HEK293 (cell line): ENCODE results near the gene GABPB1.

Experiments
- CTCF ChIA-PET: fragments of 350-600 bp; formaldehyde crosslinking; extraction: SDS; loops from one replicate; lab custom pipeline; 2021; ENCODE audit warnings: antibody characterized with exemption; lab: Yijun Ruan, JAX
- POLR2A ChIA-PET: fragments of 300-600 bp; formaldehyde crosslinking; extraction: SDS; loops from one replicate; lab custom pipeline; 2020; ENCODE audit warnings: antibody characterized with exemption, inconsistent platforms; lab: Yijun Ruan, JAX
- H3K27ac ChIP-seq: fragments of 200-500 bp; sonication (Bioruptor generic); 2 replicates; pipeline ENCODE4 v1.5.1; 2014; ENCODE audit warnings: low read depth, low read length, control low read depth, inconsistent platforms; ENCODE audit errors: extremely low read depth
- H3K36me3 ChIP-seq, 2 experiments: fragments of 200-500 bp in 1 of 2; sonication (Bioruptor generic) in 1 of 2; 1 replicate in 1 of 2; 2 replicates in 1 of 2; pipeline ENCODE4 v1.5.1; 2014 to 2017; ENCODE audit warnings: inconsistent platforms in 2 of 2, low read length in 2 of 2; ENCODE audit not compliant: control insufficient read depth in 2 of 2, insufficient read depth in 1 of 2
- H3K4me1 ChIP-seq: fragments of 200-500 bp; sonication (Bioruptor generic); 2 replicates; pipeline ENCODE4 v1.5.1; 2014; ENCODE audit warnings: mild to moderate bottlenecking, low read length, inconsistent platforms; ENCODE audit not compliant: control insufficient read depth, insufficient read depth
- H3K4me3 ChIP-seq: 2 replicates; pipeline ENCODE4 v1.5.1; 2011; ENCODE audit warnings: low read depth, mild to moderate bottlenecking, control low read depth, low read length, moderate library complexity
- H3K9me3 ChIP-seq: fragments of 200-500 bp; sonication (Bioruptor generic); 2 replicates; pipeline ENCODE4 v1.5.1; 2014; ENCODE audit warnings: low read depth, low read length, inconsistent platforms; ENCODE audit not compliant: control insufficient read depth, insufficient read depth
- KLF8 ChIP-seq: fragments of 450-650 bp; formaldehyde crosslinking; IDR thresholded peaks from 2 replicates; pipeline ENCODE4 v1.5.1; 2016; ENCODE audit warnings: missing biosample characterization, missing genetic modification characterization
- MZF1 ChIP-seq: fragments of 450-650 bp; formaldehyde crosslinking; IDR thresholded peaks from 2 replicates; pipeline ENCODE4 v1.5.1; 2017; ENCODE audit warnings: missing biosample characterization, missing genetic modification characterization, borderline replicate concordance
- PRDM1 ChIP-seq: fragments of 450-650 bp; formaldehyde crosslinking; IDR thresholded peaks from 2 replicates; pipeline ENCODE4; 2016; ENCODE audit warnings: missing biosample characterization, missing genetic modification characterization
- ZBTB6 ChIP-seq: fragments of 450-650 bp; formaldehyde crosslinking; IDR thresholded peaks from 2 replicates; pipeline ENCODE4 v1.5.1; 2017; ENCODE audit warnings: missing biosample characterization, missing genetic modification characterization
- ZFHX2 ChIP-seq: fragments of 450-650 bp; formaldehyde crosslinking; conservative IDR thresholded peaks from 2 replicates; pipeline ENCODE4 v1.5.1; 2016; ENCODE audit warnings: missing biosample characterization, missing genetic modification characterization
- ZFP69B ChIP-seq: fragments of 450-650 bp; formaldehyde crosslinking; IDR thresholded peaks from 2 replicates; pipeline ENCODE4 v1.5.1; 2016; ENCODE audit warnings: missing biosample characterization, missing genetic modification characterization
- ZNF211 ChIP-seq: fragments of 450-650 bp; formaldehyde crosslinking; IDR thresholded peaks from 2 replicates; pipeline ENCODE4 v1.5.1; 2016; ENCODE audit warnings: low read depth, missing biosample characterization, missing genetic modification characterization
- ZNF221 ChIP-seq: fragments of 450-650 bp; formaldehyde crosslinking; IDR thresholded peaks from 2 replicates; pipeline ENCODE4 v1.5.1; 2017; ENCODE audit warnings: missing biosample characterization, missing genetic modification characterization, borderline replicate concordance
- ZNF223 ChIP-seq: fragments of 450-650 bp; formaldehyde crosslinking; IDR thresholded peaks from 2 replicates; pipeline ENCODE4 v1.5.1; 2016; ENCODE audit warnings: missing biosample characterization, missing genetic modification characterization
- ZNF248 ChIP-seq: fragments of 450-650 bp; formaldehyde crosslinking; IDR thresholded peaks from 2 replicates; pipeline ENCODE4 v1.5.1; 2017; ENCODE audit warnings: missing biosample characterization, missing genetic modification characterization
- ZNF449 ChIP-seq: fragments of 450-650 bp; formaldehyde crosslinking; IDR thresholded peaks from 2 replicates; pipeline ENCODE4 v1.5.1; 2017; ENCODE audit warnings: missing biosample characterization, mild to moderate bottlenecking, missing genetic modification characterization, moderate library complexity
- ZNF558 ChIP-seq: fragments of 450-650 bp; formaldehyde crosslinking; IDR thresholded peaks from 2 replicates; pipeline ENCODE4 v1.5.1; 2016; ENCODE audit warnings: missing biosample characterization, missing genetic modification characterization
- ZSCAN16 ChIP-seq: fragments of 450-650 bp; formaldehyde crosslinking; IDR thresholded peaks from 2 replicates; pipeline ENCODE4 v1.5.1; 2016; ENCODE audit warnings: missing biosample characterization, missing genetic modification characterization
- ZSCAN18 ChIP-seq: fragments of 450-650 bp; formaldehyde crosslinking; IDR thresholded peaks from 2 replicates; pipeline ENCODE4 v1.5.1; 2016; ENCODE audit warnings: missing biosample characterization, missing genetic modification characterization
- TF ChIP-seq, protein P1 (sequence below): fragments of 450-650 bp; formaldehyde crosslinking; IDR thresholded peaks from 2 replicates; pipeline ENCODE4 v1.5.1; 2017; ENCODE audit warnings: missing biosample characterization, missing genetic modification characterization
- TF ChIP-seq, protein P2 (sequence below): IDR thresholded peaks from 2 replicates; pipeline ENCODE4 v1.6.1; 2011; ENCODE audit warnings: mild to moderate bottlenecking, low read depth, low read length, borderline replicate concordance
- TF ChIP-seq, protein P3 (sequence below): fragments of 450-650 bp; formaldehyde crosslinking; IDR thresholded peaks from 2 replicates; pipeline ENCODE4 v1.5.1; 2016; ENCODE audit warnings: missing biosample characterization, missing genetic modification characterization
- TF ChIP-seq, protein P4 (sequence below): fragments of 450-650 bp; formaldehyde crosslinking; IDR thresholded peaks from 2 replicates; pipeline ENCODE4 v1.5.1; 2016; ENCODE audit warnings: missing biosample characterization, missing genetic modification characterization, low read depth

The GABPB1 gene

GRCh38 chr15:50330921-50331320, 24.1 kb downstream of the GABPB1 start:
- CTCF ChIA-PET, result no interaction called here

DNA sequence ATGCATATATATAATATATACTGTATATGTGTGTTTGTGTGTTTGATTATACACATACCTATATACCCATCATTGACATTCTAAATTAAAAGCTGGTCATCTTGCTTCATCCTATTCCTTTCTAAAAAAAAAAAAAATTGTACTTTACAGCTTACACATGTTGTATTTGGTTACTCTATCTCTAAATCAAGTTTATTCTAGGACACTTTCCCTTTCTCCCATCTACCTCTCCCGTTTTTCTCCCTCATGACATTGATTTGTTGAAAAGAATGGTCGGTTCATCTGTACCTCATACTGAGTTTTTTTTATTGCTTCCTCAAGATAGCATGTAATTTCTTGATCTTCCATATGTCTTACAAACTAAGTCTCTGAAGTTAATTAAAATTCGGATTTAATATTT, 26.9 kb downstream of the GABPB1 start:
- POLR2A ChIA-PET, result no interaction called here
- no peak for TF ChIP-seq ZNF558 (tag by site-specific recombination)
- TF ChIP-seq, protein P1, sequence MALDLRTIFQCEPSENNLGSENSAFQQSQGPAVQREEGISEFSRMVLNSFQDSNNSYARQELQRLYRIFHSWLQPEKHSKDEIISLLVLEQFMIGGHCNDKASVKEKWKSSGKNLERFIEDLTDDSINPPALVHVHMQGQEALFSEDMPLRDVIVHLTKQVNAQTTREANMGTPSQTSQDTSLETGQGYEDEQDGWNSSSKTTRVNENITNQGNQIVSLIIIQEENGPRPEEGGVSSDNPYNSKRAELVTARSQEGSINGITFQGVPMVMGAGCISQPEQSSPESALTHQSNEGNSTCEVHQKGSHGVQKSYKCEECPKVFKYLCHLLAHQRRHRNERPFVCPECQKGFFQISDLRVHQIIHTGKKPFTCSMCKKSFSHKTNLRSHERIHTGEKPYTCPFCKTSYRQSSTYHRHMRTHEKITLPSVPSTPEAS (tag by site-specific recombination), result no peak
- TF ChIP-seq ZFP69B (tag by site-specific recombination), result no peak
- TF ChIP-seq, protein P2, sequence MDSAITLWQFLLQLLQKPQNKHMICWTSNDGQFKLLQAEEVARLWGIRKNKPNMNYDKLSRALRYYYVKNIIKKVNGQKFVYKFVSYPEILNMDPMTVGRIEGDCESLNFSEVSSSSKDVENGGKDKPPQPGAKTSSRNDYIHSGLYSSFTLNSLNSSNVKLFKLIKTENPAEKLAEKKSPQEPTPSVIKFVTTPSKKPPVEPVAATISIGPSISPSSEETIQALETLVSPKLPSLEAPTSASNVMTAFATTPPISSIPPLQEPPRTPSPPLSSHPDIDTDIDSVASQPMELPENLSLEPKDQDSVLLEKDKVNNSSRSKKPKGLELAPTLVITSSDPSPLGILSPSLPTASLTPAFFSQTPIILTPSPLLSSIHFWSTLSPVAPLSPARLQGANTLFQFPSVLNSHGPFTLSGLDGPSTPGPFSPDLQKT, result no peak
- TF ChIP-seq ZBTB6 (tag by site-specific recombination), result no peak
- no peak for TF ChIP-seq ZNF211 (tag by site-specific recombination)
- no peak for TF ChIP-seq MZF1
- TF ChIP-seq ZSCAN18 (tag by site-specific recombination), result no peak
- TF ChIP-seq, protein P3, sequence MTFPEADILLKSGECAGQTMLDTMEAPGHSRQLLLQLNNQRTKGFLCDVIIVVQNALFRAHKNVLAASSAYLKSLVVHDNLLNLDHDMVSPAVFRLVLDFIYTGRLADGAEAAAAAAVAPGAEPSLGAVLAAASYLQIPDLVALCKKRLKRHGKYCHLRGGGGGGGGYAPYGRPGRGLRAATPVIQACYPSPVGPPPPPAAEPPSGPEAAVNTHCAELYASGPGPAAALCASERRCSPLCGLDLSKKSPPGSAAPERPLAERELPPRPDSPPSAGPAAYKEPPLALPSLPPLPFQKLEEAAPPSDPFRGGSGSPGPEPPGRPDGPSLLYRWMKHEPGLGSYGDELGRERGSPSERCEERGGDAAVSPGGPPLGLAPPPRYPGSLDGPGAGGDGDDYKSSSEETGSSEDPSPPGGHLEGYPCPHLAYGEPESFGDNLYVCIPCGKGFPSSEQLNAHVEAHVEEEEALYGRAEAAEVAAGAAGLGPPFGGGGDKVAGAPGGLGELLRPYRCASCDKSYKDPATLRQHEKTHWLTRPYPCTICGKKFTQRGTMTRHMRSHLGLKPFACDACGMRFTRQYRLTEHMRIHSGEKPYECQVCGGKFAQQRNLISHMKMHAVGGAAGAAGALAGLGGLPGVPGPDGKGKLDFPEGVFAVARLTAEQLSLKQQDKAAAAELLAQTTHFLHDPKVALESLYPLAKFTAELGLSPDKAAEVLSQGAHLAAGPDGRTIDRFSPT, result no peak
- TF ChIP-seq ZFHX2, result no peak
- TF ChIP-seq, protein P4, sequence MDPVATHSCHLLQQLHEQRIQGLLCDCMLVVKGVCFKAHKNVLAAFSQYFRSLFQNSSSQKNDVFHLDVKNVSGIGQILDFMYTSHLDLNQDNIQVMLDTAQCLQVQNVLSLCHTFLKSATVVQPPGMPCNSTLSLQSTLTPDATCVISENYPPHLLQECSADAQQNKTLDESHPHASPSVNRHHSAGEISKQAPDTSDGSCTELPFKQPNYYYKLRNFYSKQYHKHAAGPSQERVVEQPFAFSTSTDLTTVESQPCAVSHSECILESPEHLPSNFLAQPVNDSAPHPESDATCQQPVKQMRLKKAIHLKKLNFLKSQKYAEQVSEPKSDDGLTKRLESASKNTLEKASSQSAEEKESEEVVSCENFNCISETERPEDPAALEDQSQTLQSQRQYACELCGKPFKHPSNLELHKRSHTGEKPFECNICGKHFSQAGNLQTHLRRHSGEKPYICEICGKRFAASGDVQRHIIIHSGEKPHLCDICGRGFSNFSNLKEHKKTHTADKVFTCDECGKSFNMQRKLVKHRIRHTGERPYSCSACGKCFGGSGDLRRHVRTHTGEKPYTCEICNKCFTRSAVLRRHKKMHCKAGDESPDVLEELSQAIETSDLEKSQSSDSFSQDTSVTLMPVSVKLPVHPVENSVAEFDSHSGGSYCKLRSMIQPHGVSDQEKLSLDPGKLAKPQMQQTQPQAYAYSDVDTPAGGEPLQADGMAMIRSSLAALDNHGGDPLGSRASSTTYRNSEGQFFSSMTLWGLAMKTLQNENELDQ (tag by site-specific recombination), result no peak
- no peak for TF ChIP-seq ZNF449 (tag by site-specific recombination)
- TF ChIP-seq ZSCAN16 (tag by site-specific recombination), result no peak
- TF ChIP-seq ZNF221, result no peak
- TF ChIP-seq ZNF223 (tag by site-specific recombination), result no peak
- no peak for TF ChIP-seq KLF8 (tag by site-specific recombination)
- no peak overlapping the region for H3K4me3 ChIP-seq
- H3K36me3 ChIP-seq, result no peaks in the 10 kb centered on the region
- H3K27ac ChIP-seq, result no peak overlapping the region
- H3K9me3 ChIP-seq, result no peaks in the 10 kb centered on the region
- CTCF ChIA-PET, result interaction anchor here (0.6 to 2.3 kb wide), 4 partner anchors 13 to 1577 kb away, joined by 4 to 8 read pairs (median 6); no protein-coding TSS in a partner anchor
- H3K4me1 ChIP-seq, result no peaks in the 10 kb centered on the region

More at GRCh38 chr15:50330921-50331320, 24.1 kb downstream of the GABPB1 start:
- no peaks in the 10 kb centered on the region for H3K9me3 ChIP-seq
- POLR2A ChIA-PET, result no interaction called here
- H3K4me1 ChIP-seq, result no peaks in the 10 kb centered on the region
- H3K27ac ChIP-seq, result no peak overlapping the region
- no peaks in the 10 kb centered on the region for H3K36me3 ChIP-seq
- no peak for TF ChIP-seq ZNF248 (tag by site-specific recombination)
- 0 out of 2 replicates have a peak, but pooled peaks have one; percentile 9 for TF ChIP-seq PRDM1 (tag by site-specific recombination)
- H3K4me3 ChIP-seq, result no peak overlapping the region
